ENCODE measurements around the gene PFN3. TPM values are rescaled to one million over a fixed set of nuclear protein-coding genes. Genes with fewer than 3 reads are reported as not detected.
A peak's percentile ranks its signal among the peaks of the same experiment; 100 is the strongest.

The PFN3 gene
- total RNA-seq, 4 donors from 2014 or later = 2.0 TPM; not detected in 3

DNA sequence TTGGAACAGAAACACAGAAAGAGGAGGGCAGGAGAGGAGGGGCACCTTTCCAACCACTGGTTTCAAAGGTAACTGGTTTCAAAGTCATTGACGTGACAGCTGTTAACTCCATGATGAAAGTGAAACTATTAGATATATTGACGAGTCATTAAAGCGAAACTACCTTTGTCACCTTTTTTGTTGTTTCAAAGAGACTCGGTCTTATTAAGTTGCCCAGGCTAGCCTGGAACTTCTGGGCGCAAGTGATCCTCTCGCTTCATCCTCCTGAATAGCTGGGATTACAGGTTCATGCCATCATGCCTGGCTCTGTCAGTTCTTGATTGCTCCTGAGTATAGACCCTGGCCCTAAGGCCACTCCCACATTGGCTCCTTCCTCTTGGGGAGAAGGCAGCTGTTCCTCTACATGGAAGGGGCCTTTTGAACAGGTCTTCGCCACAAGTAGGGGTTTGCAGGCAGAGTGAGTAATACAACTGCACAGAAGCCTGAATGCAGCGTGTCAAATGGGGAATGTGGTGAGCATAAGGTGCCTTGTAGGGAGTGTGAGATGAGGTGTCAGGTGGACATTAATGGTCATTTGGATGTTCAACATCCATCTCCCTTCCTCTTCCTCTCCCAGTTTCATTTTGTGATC is 12.3 kb upstream of the PFN3 start:
- DNase-seq = no peak
- intact Hi-C loops (cut with DNase I) = no loop called here
- H3K4me3 ChIP-seq = peak overlapping the region in 2 of 4 donors; percentile 0 to 1
- no peaks in the 10 kb centered on the region for H3K36me3 ChIP-seq
- 22 to 65% methylated on average over 7 of the region's 8 CpGs for WGBS, 2 donors
- H3K27ac ChIP-seq = peak overlapping the region in 3 of 4 donors; percentile 25 to 47 (median 34)
- TF ChIP-seq, protein P1, sequence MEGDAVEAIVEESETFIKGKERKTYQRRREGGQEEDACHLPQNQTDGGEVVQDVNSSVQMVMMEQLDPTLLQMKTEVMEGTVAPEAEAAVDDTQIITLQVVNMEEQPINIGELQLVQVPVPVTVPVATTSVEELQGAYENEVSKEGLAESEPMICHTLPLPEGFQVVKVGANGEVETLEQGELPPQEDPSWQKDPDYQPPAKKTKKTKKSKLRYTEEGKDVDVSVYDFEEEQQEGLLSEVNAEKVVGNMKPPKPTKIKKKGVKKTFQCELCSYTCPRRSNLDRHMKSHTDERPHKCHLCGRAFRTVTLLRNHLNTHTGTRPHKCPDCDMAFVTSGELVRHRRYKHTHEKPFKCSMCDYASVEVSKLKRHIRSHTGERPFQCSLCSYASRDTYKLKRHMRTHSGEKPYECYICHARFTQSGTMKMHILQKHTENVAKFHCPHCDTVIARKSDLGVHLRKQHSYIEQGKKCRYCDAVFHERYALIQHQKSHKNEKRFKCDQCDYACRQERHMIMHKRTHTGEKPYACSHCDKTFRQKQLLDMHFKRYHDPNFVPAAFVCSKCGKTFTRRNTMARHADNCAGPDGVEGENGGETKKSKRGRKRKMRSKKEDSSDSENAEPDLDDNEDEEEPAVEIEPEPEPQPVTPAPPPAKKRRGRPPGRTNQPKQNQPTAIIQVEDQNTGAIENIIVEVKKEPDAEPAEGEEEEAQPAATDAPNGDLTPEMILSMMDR (IDR thresholded peaks at IDR 0.05) = no peak
- TF ChIP-seq POLR2A (IDR thresholded peaks at IDR 0.05) = no peak
- no peaks in the 10 kb centered on the region for H3K9me3 ChIP-seq
- no peaks in the 10 kb centered on the region for H3K27me3 ChIP-seq
- H3K4me1 ChIP-seq = peaks cover 0 to 17% (median 8%) of the 10 kb centered on the region in 3 donors

DNA sequence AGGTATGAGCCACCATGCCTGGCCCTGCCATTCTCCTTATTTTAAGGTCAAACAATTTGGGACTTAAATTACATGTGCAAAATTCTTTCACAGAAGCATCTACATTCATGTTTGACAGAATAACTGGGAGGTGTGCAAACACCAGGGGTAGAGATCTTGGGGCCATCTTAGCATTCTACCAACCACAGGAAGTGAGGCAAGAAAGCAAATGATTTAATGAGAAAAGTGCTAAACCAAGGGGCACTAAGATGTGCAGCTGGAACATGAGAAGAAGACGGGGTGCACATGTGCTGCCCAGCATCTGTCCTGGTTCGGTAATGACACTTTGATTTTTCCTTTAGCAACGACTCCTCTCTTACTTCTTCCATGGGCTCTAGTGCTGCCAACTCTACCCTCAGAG is 10.1 kb upstream of the PFN3 start:
- Histone ChIP-seq H3K36me3 (no peaks in the 10 kb centered on the region), H3K27me3 (no peaks in the 10 kb centered on the region), H3K27ac (no peak overlapping the region), H3K4me1 (peaks cover 0 to 10% (median 8%) of the 10 kb centered on the region in 3 donors), H3K9me3 (no peaks in the 10 kb centered on the region), H3K4me3 (no peak overlapping the region)
- DNase-seq = no peak
- intact Hi-C loops (cut with DNase I) = no loop called here
- TF ChIP-seq POLR2A (IDR thresholded peaks at IDR 0.05) = no peak
- TF ChIP-seq, protein P1 (IDR thresholded peaks at IDR 0.05) = no peak
- 81 to 83% methylated on average over 3 of the region's 3 CpGs for WGBS, 2 donors

DNA sequence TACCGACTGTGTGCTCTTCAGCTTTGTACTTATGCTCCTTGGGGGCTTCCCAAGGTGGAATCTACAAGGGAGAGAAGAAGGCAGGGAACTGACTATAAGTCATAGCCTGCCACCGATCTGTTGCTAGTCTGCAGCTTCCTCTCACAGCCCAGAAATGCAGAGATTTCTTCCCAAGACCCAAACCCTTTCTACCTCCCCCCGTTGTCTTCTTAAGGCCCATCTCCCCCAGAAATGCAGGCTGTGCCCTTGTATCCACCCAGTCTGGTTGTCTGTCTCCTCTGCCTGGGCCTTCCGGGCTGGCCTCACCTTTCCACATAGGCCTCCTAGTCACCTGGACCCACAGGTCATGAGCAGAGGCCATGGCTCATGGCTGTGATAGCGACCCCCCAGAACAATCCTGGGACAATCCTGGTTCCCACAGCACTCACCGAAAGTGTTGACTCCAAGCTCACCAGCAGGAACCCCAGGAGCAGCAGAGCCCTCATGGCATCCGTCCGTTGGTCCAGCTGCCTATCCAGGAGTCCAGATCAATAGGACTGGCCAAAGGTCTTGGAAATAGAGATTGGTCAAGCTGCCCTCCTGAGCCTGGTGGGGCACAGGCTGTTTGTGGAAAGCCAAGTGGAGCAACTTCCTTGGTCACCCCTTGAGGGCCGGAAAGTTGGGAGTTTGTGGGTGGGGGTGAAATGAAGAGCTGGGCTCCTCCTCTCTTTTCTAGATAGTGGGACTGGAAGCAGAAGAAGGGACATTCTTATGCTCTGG is 8.8 kb upstream of the PFN3 start, which contains the start of gene F12:
Gene F12, minus strand, starts transcription at position 522 of the 759 bp plus-strand sequence. Its CDS starts 37 bp downstream, at position 485.
- H3K27me3 ChIP-seq = peaks cover 0 to 6% (median 0%) of the 10 kb centered on the region in 4 donors
- no peak within 1 kb of the TSS for H3K27ac ChIP-seq
- 86 to 90% methylated on average over 5 to 6 of the region's 9 CpGs for WGBS, 2 donors
- H3K4me1 ChIP-seq = peaks cover 9 to 24% (median 16%) of the 10 kb centered on the region in 3 donors
- TF ChIP-seq, protein P1 (IDR thresholded peaks at IDR 0.05) = no peak
- TF ChIP-seq POLR2A (IDR thresholded peaks at IDR 0.05) = no peak
- H3K9me3 ChIP-seq = no peaks in the 10 kb centered on the region
- intact Hi-C loops (cut with DNase I) = loop anchor here (5.0 kb wide), 1 partner anchor 43 kb away; no protein-coding TSS in a partner anchor
- H3K36me3 ChIP-seq = no peaks in the 10 kb centered on the region
- no peak for DNase-seq
- H3K4me3 ChIP-seq = no peak within 1 kb of the TSS

DNA sequence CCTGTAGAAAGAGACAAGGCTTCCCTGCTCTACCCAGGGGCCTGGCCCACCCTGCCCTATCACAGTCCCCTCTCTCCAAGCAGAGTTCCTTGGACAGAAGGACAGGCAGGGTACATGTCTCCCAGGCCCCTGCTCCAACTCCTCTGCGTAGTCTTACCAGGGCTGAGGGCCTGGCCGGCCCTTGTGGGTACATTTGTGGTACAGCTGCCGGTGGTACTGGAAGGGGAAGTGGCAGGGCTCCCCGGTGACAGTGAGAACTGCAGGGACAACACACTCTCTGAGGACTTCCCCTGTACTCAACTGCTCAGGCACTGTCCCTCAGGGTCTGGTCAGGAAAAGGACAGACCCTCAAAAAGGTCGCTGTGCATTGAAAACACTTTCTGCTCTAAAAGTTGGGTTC is 5.3 kb upstream of the PFN3 start:
- Histone ChIP-seq H3K27ac (no peak overlapping the region), H3K27me3 (peaks cover 0 to 39% (median 10%) of the 10 kb centered on the region in 4 donors), H3K4me3 (no peak overlapping the region), H3K36me3 (no peaks in the 10 kb centered on the region), H3K4me1 (peaks cover 29 to 40% (median 34%) of the 10 kb centered on the region in 3 donors), H3K9me3 (no peaks in the 10 kb centered on the region)
- 75% methylated on average over 1 of the region's 5 CpGs; no CpG with 5 or more reads in 1 of the 2 donors for WGBS, 2 donors
- intact Hi-C loops (cut with DNase I) = loop anchor here (5.0 kb wide), 1 partner anchor 46 kb away; no protein-coding TSS in a partner anchor
- TF ChIP-seq POLR2A (IDR thresholded peaks at IDR 0.05) = no peak
- TF ChIP-seq, protein P1 (IDR thresholded peaks at IDR 0.05) = no peak
- DNase-seq = no peak

DNA sequence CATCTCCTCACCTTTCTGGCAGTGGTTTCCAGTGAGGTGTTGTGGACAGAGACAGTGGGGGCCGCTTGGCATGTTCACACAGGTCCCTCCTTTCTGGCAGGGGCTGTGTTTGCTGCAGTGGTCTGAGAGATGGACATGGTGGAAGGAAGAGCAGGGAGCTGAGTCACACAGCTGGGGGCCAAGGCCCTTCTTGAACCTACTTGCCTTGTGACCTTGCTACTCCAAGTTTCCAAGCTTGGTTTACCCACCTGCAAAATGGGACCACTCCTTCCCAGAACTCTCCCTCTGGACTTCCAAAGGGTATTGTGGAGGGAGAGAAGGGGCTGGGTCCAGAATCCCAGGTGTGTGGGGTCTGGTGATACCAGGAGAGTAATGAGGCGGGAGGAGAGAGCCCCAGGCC is 4.9 kb upstream of the PFN3 start:
- H3K4me1 ChIP-seq = peaks cover 29 to 45% (median 34%) of the 10 kb centered on the region in 3 donors
- WGBS, 2 donors = 100% methylated on average over 1 of the region's 2 CpGs
- H3K4me3 ChIP-seq = no peak overlapping the region
- no peak for TF ChIP-seq POLR2A (IDR thresholded peaks at IDR 0.05)
- TF ChIP-seq, protein P1 (IDR thresholded peaks at IDR 0.05) = no peak
- peaks cover 0 to 44% (median 13%) of the 10 kb centered on the region in 4 donors for H3K27me3 ChIP-seq
- intact Hi-C loops (cut with DNase I) = loop anchor here (5.0 kb wide), 1 partner anchor 47 kb away; no protein-coding TSS in a partner anchor
- H3K9me3 ChIP-seq = no peaks in the 10 kb centered on the region
- peak overlapping the region in 1 of 4 donors; percentile 90 for H3K27ac ChIP-seq
- DNase-seq = no peak
- H3K36me3 ChIP-seq = no peaks in the 10 kb centered on the region
